Measurements from ENCODE around the gene ZDHHC1. TPM values are rescaled to one million over a fixed set of nuclear protein-coding genes. Genes with fewer than 3 reads are reported as not detected.

ZDHHC1 gene
- total and polyA plus RNA-seq, 12 donors: 1.3 to 30.0 (median 12.6) TPM

DNA sequence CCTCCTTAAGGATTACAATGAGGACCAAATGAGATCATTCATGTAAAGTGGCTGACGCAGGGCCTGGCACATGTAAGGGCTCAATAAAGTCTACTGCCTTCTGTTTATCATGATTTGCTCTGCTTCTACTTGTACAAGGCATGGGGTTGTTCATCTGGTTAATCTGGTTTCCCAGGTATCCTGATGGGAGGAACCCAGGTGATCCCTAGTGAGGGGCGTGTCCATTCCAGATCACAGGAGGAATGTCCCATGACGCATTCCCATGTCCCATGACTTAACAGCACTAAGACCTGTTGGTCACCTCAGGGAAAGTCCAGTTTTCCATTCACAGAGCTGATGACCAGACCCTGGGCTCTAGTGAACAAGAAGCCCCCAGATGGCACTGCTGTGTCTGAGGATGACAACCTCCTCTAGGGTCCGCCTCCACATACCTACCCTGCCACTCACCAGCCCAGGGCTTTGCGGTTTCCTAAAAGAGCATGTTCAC is 11.5 kb downstream of the ZDHHC1 start:
- H3K27me3 ChIP-seq: no peaks in the 10 kb centered on the region
- intact Hi-C loops (cut with DNase I): no loop called here
- no peaks in the 10 kb centered on the region for H3K36me3 ChIP-seq (replicated peaks in 1 of 2)
- 94 to 96% (median 96%) methylated on average over 5 of the region's 5 CpGs; no CpG with 5 or more reads in 1 of the 4 donors for WGBS, 4 donors
- H3K4me1 ChIP-seq (replicated peaks in 1 of 2): no peaks in the 10 kb centered on the region
- no peak overlapping the region for H3K27ac ChIP-seq
- no peak overlapping the region for H3K4me3 ChIP-seq
- DNase-seq: no peak
- H3K9me3 ChIP-seq (replicated peaks in 1 of 3): no peaks in the 10 kb centered on the region
- TF ChIP-seq, protein P1, sequence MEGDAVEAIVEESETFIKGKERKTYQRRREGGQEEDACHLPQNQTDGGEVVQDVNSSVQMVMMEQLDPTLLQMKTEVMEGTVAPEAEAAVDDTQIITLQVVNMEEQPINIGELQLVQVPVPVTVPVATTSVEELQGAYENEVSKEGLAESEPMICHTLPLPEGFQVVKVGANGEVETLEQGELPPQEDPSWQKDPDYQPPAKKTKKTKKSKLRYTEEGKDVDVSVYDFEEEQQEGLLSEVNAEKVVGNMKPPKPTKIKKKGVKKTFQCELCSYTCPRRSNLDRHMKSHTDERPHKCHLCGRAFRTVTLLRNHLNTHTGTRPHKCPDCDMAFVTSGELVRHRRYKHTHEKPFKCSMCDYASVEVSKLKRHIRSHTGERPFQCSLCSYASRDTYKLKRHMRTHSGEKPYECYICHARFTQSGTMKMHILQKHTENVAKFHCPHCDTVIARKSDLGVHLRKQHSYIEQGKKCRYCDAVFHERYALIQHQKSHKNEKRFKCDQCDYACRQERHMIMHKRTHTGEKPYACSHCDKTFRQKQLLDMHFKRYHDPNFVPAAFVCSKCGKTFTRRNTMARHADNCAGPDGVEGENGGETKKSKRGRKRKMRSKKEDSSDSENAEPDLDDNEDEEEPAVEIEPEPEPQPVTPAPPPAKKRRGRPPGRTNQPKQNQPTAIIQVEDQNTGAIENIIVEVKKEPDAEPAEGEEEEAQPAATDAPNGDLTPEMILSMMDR (IDR thresholded peaks at IDR 0.05): no peak
- no peak for TF ChIP-seq POLR2A (IDR thresholded peaks at IDR 0.05)

DNA sequence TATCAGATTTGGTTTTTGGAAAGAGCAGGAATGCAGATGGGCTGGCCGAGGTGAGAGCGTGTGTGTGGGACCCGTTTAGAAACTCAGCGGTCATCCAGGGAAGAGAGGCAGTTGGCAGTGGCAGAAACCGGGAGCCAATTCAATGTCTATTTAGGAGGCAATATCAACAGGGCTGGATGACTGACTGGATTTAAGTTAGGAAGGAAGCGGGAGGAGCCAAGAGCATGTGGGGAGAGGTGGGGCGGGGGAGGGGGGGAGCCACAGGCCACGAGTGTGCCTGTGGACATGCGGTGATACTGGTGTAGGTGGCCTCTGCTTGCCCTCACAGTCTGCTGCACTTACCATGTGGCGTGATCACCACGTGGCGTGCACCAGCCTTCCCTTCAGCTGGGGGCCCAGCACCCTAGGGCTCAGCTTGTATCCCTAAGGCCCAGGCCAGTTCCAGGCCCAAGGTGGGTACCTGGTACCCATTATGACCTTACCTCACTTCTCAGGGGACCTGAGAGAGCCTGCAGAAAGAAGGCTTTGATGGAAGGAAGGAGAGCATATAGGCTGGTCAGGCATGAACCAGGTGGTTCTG is 12.2 kb downstream of the ZDHHC1 start:
- intact Hi-C loops (cut with DNase I): no loop called here
- 90 to 93% (median 90%) methylated on average over 6 to 12 of the region's 12 CpGs for WGBS, 4 donors
- Histone ChIP-seq H3K4me3 (no peak overlapping the region), H3K27ac (no peak overlapping the region), H3K9me3 (replicated peaks in 1 of 3) (no peaks in the 10 kb centered on the region), H3K4me1 (replicated peaks in 1 of 2) (peaks cover 0 to 6% of the 10 kb centered on the region in 2 donors), H3K27me3 (no peaks in the 10 kb centered on the region), H3K36me3 (replicated peaks in 1 of 2) (no peaks in the 10 kb centered on the region)
- DNase-seq: no peak
- TF ChIP-seq, protein P1 (IDR thresholded peaks at IDR 0.05): no peak
- TF ChIP-seq POLR2A (IDR thresholded peaks at IDR 0.05): no peak

DNA sequence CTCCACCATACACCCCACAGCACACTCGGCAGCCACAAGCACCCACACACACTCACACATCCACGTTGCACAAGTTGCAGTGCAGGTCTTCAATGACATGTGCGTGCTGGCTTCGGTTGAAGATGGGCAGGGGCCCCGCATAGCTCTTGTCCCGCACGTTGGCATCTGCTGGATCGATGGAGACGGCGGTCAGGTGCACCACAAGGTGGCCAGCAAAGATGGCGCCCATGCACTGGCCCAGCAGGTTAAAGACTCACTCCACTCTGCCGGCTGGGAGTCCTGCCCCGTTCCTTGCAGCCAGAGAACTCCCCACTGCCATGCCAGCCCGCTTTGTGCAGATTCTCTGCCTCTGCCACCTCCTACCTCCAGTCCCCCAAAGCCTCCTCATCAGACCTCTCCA is 15.4 kb downstream of the ZDHHC1 start:
- no peaks in the 10 kb centered on the region for H3K27me3 ChIP-seq
- H3K9me3 ChIP-seq (replicated peaks in 1 of 3): no peaks in the 10 kb centered on the region
- TF ChIP-seq, protein P1 (IDR thresholded peaks at IDR 0.05): no peak
- TF ChIP-seq POLR2A (IDR thresholded peaks at IDR 0.05): no peak
- intact Hi-C loops (cut with DNase I): no loop called here
- no peak overlapping the region for H3K4me3 ChIP-seq
- H3K27ac ChIP-seq: no peak overlapping the region
- H3K4me1 ChIP-seq (replicated peaks in 1 of 2): peaks cover 0 to 21% of the 10 kb centered on the region in 2 donors
- 93 to 97% (median 96%) methylated on average over 2 to 14 of the region's 14 CpGs for WGBS, 4 donors
- no peak for DNase-seq
- no peaks in the 10 kb centered on the region for H3K36me3 ChIP-seq (replicated peaks in 1 of 2)

DNA sequence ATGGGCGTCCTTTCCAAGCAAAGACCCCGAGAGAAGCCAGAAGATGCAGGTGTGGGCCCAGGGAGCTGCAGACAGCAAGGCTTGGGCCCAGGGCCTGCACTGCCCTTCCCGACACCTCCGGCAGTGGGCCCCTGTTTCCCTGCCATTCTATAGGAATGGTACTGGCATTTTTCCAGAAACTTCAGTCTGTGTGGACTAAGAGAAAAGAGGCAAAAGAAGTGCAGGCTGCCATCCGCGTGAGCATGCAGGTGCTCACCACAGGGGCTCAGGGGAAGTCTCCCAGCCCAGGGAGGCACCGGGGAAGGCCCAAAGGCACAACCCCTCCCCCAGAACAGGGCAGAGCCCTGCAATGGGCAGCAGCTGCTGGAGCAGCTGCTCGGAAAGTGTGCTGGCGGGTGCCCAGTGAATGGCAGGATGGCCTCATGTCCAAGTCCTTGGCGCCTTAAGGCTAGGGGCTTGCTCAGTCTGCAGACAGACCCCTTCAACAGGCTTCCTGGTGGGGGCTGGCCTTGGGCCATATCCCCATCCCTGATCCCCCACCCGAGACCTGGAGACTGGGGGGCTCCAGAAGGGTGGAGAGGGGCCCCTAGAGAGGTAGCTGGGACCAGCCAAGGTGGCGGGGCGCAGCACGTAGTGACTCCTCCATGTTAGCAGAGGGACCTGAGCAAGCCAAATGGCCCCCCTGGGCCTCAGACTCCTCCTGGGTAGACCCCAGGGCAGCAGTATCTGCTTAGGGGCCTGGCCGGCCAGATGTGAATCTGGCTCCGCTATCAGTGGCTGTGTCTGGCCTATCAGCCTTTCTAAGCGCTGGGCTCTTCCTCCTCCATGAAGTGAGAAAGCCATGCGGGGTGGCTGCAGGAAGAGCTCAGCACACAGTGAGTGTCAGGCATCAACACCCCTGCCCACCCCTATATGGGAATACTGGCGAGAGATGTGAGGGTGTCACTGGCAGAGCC is 16.2 kb downstream of the ZDHHC1 start:
- Histone ChIP-seq H3K27ac (no peak overlapping the region), H3K27me3 (no peaks in the 10 kb centered on the region), H3K9me3 (replicated peaks in 1 of 3) (no peaks in the 10 kb centered on the region), H3K36me3 (replicated peaks in 1 of 2) (no peaks in the 10 kb centered on the region), H3K4me3 (no peak overlapping the region), H3K4me1 (replicated peaks in 1 of 2) (peaks cover 0 to 24% of the 10 kb centered on the region in 2 donors)
- DNase-seq: no peak
- no peak for TF ChIP-seq POLR2A (IDR thresholded peaks at IDR 0.05)
- TF ChIP-seq, protein P1 (IDR thresholded peaks at IDR 0.05): peak in 1 of 6 experiments; percentile 5
- WGBS, 4 donors: 75 to 81% (median 78%) methylated on average over 7 to 19 of the region's 19 CpGs
- intact Hi-C loops (cut with DNase I): no loop called here
